Transverse colon (tissue), 4 donors: ENCODE measurements around the gene SDHAF3. TPM values are rescaled to one million over a fixed set of nuclear protein-coding genes. Genes with fewer than 3 reads are reported as not detected.

ENCODE experiments used
- DNase-seq: peaks from one replicate; pipeline ENCODE4 v3.0.0-alpha.2; 2019
- H3K27ac ChIP-seq, 4 donors: fragments of 200-600 bp; sonication (generic); 2 replicates each; pipeline ENCODE4 v1.5.1; 2016 to 2018; ENCODE audit warnings: inconsistent platforms in 4 of 4
- H3K27me3 ChIP-seq: fragments of 200-600 bp; sonication (generic); 2 replicates; pipeline ENCODE4 v1.5.1; 2017; ENCODE audit warnings: inconsistent platforms
- H3K36me3 ChIP-seq, 4 donors: fragments of 200-600 bp; sonication (generic); 2 replicates each; pipeline ENCODE4 v1.5.1; 2017 to 2019; ENCODE audit warnings: inconsistent platforms in 4 of 4
- H3K4me1 ChIP-seq, 4 donors: fragments of 200-600 bp; sonication (generic); 2 replicates each; pipeline ENCODE4 v1.5.1; 2017 to 2020; ENCODE audit warnings: inconsistent platforms in 4 of 4
- H3K4me3 ChIP-seq, 4 donors: fragments of 200-600 bp; sonication (generic); 1 replicate in 1 of 4; 2 replicates in 3 of 4; pipeline versions ENCODE4 v1.5.1 to v1.6.1; 2017 to 2019; ENCODE audit warnings: inconsistent platforms in 4 of 4
- H3K9me3 ChIP-seq, 2 donors: fragments of 200-600 bp; sonication (generic); 2 replicates each; pipeline ENCODE4 v1.5.1; 2017 to 2019; ENCODE audit warnings: inconsistent platforms in 2 of 2
- EP300 ChIP-seq: sonication (generic); formaldehyde crosslinking; IDR thresholded peaks from one replicate; pipeline ENCODE4 v1.6.1; 2017; ENCODE audit warnings: antibody characterized with exemption, low read depth
- POLR2A ChIP-seq: fragments of 450-650 bp; IDR thresholded peaks from one replicate; pipeline ENCODE4 v1.6.1; 2016; ENCODE audit warnings: antibody characterized with exemption, mild to moderate bottlenecking, moderate library complexity
- POLR2AphosphoS5 ChIP-seq, 3 donors: sonication (generic); formaldehyde crosslinking; IDR thresholded peaks; one replicate each; pipeline ENCODE4 v1.6.1; 2016; ENCODE audit warnings: antibody characterized with exemption in 3 of 3
- WGBS, 2 donors: methylation state at CpG; one replicate each; pipeline ENCODE4 v1.1.5; 2018; ENCODE audit warnings: low coverage in 1 of 2; 5-methylcytosine and 5-hydroxymethylcytosine counted together
- in situ Hi-C, 4 donors: fragments of 200-750 bp; cut with MboI; loops; one replicate each; pipeline versions ENCODE4 v1.15.0 to v1.15.1; 2017; ENCODE audit warnings: low sequenced_read_pairs in 3 of 4, low pct_ligation_motif_present in 1 of 4, low pct_unique_long_range_greater_than_20kb in 1 of 4
- intact Hi-C: fragments of 100-400 bp; cut with DNase I; formaldehyde crosslinking; loops from one replicate; pipeline ENCODE4 v1.15.1; 2023; ENCODE audit warnings: low total_unique reads
- total RNA-seq, 4 donors: library from RNA; depleted of rRNA; stranded (reverse); fragments of >200 nt; gene quantifications; one replicate each; pipeline ENCODE4 v1.1.0, GENCODE V29; 2016
- TF ChIP-seq, protein P1 (sequence below), 5 experiments: fragments of 200-600 bp in 3 of 5; fragments of 450-650 bp in 2 of 5; sonication (generic) in 3 of 5; IDR thresholded peaks; 1 replicate in 2 of 5; 2 replicates in 3 of 5; pipeline ENCODE4 v1.5.1; 2016 to 2017; ENCODE audit warnings: antibody characterized with exemption in 5 of 5, inconsistent platforms in 3 of 5, mild to moderate bottlenecking in 2 of 5, moderate library complexity in 1 of 5

Gene SDHAF3
- total RNA-seq, 4 donors from 2014 or later = 0.60 to 7.5 (median 5.3) TPM; not detected in 1

DNA sequence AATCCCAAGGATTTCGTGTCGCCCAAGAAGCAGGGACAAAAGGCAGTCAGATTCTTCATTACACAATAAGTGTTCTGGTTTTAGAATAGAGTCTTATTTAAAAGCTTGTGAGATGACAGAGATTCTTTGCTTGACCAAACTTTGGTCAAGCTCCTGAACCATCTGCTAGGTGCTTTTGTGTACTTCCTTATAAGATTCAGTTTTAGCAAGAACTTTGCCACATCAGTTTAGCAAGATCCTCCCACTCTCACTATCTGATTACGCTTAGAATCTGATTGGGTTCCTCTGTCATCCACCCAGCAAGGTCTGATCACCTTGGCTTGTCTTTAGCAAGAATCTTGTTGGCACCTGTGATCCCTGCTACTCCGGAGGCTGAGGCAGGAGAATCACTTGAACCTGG lies 38.2 kb upstream of the SDHAF3 start:
- Histone ChIP-seq H3K27me3 (peaks cover 11% of the 10 kb centered on the region), H3K9me3 (no peaks in the 10 kb centered on the region), H3K4me3 (no peak overlapping the region), H3K27ac (no peak overlapping the region), H3K4me1 (no peaks in the 10 kb centered on the region), H3K36me3 (no peaks in the 10 kb centered on the region)
- intact Hi-C loops (no loop called here), in situ Hi-C loops (no loop called here)
- TF ChIP-seq, protein P1, sequence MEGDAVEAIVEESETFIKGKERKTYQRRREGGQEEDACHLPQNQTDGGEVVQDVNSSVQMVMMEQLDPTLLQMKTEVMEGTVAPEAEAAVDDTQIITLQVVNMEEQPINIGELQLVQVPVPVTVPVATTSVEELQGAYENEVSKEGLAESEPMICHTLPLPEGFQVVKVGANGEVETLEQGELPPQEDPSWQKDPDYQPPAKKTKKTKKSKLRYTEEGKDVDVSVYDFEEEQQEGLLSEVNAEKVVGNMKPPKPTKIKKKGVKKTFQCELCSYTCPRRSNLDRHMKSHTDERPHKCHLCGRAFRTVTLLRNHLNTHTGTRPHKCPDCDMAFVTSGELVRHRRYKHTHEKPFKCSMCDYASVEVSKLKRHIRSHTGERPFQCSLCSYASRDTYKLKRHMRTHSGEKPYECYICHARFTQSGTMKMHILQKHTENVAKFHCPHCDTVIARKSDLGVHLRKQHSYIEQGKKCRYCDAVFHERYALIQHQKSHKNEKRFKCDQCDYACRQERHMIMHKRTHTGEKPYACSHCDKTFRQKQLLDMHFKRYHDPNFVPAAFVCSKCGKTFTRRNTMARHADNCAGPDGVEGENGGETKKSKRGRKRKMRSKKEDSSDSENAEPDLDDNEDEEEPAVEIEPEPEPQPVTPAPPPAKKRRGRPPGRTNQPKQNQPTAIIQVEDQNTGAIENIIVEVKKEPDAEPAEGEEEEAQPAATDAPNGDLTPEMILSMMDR (IDR thresholded peaks at IDR 0.05) = no peak
- TF ChIP-seq POLR2AphosphoS5 (IDR thresholded peaks at IDR 0.05) (no peak), POLR2A (no peak), EP300 (no peak)
- no peak for DNase-seq
- 79 to 90% methylated on average over 2 to 4 of the region's 4 CpGs for WGBS, 2 donors

DNA sequence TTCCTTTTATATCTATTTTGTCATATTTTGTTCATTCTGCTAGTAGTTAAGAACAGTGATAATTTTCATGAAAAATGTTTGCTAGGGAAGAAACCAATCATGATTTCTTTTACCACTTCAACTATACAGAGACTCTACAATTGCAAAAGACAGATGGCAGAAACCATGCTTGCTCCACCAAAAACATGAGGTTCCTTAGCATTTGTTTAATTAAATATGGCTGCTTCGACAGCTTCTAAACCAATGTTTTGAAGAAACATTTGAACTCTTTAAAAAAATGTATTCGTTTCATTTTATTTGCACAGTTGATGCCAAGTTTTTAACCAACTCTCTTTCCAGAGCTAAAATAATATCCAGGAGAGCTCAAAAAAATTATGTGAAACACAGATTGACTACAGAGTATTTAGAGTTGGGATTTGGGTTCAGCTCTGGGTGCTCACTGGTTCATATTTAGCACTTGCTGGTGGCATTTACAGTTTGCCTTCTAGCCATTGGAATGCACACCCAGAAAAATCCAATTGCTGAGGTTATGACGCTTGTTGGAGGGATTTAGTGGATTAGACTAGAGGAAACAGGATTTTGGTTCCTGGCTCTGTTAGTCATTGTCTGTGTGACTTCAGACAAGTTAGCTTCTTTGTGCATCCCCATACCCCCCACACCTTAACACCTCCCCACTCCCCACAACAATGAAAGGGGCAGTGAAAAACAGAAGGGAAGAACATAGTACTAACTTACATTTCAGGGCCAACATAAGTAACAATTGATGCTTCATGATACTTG lies 35.8 kb upstream of the SDHAF3 start:
- no peak for TF ChIP-seq EP300
- no peak for TF ChIP-seq POLR2AphosphoS5 (IDR thresholded peaks at IDR 0.05)
- no peak for TF ChIP-seq POLR2A
- TF ChIP-seq, protein P1 (IDR thresholded peaks at IDR 0.05) = no peak
- in situ Hi-C loops (no loop called here), intact Hi-C loops (no loop called here)

DNA sequence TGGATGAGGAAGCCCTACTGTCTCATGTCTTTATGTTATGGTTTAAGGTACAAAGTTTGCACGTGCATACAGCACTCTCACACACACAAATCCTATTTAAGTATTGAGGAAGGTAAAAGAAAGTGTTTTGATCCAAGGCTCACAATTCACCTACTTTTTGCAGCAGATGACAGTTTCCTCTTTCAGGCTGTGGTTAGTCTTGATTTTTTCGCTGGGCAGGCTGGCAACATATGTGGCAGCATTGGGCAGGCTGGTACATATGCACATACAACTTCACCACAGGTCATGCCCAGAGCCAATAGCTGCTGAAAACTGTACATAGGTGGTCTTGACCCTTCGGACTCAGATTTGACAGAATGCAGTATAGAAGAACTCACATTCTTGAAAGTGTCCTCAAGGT lies 29.1 kb upstream of the SDHAF3 start:
- no peak for DNase-seq
- H3K27me3 ChIP-seq = peaks cover 5% of the 10 kb centered on the region
- no peak overlapping the region for H3K27ac ChIP-seq
- WGBS, 2 donors = 56 to 100% methylated on average over 1 to 3 of the region's 3 CpGs
- in situ Hi-C loops = no loop called here
- H3K4me3 ChIP-seq = no peak overlapping the region
- TF ChIP-seq POLR2AphosphoS5 (IDR thresholded peaks at IDR 0.05) (no peak), POLR2A (no peak), EP300 (no peak)
- no peaks in the 10 kb centered on the region for H3K36me3 ChIP-seq
- no peaks in the 10 kb centered on the region for H3K9me3 ChIP-seq
- no peaks in the 10 kb centered on the region for H3K4me1 ChIP-seq
- intact Hi-C loops = no loop called here

More for the DNA sequence above, 35.8 kb upstream of the SDHAF3 start:
- no peak for DNase-seq
- WGBS, 2 donors = 53 to 59% methylated on average over 3 of the region's 3 CpGs
- Histone ChIP-seq H3K4me3 (no peak overlapping the region), H3K27ac (no peak overlapping the region), H3K4me1 (no peaks in the 10 kb centered on the region), H3K36me3 (no peaks in the 10 kb centered on the region), H3K27me3 (peaks cover 11% of the 10 kb centered on the region), H3K9me3 (no peaks in the 10 kb centered on the region)

DNA sequence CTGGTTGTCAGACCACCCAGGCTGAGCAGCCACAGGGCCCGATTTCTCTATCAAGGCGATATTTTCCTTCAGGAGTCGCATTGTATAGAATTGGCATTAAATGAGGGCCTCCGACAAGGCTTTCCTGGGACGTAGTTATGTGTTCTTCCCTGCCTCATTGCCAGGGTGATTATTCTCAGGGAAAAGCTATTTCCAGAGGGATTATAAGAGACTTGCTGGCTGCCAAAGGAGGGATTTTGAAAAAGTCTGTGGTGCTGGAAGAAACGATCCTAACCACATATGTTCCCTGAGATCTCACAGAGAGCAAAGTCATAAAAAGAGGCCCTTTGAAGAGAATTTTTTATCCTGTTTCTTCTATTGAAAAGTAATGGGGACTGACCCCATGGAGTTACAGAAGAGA lies 27.7 kb upstream of the SDHAF3 start:
- DNase-seq = no peak
- H3K27ac ChIP-seq = no peak overlapping the region
- H3K4me3 ChIP-seq = no peak overlapping the region
- in situ Hi-C loops (no loop called here), intact Hi-C loops (no loop called here)
- peaks cover 5% of the 10 kb centered on the region for H3K27me3 ChIP-seq
- WGBS, 2 donors = 71 to 83% methylated on average over 5 to 6 of the region's 6 CpGs
- H3K9me3 ChIP-seq = no peaks in the 10 kb centered on the region
- no peaks in the 10 kb centered on the region for H3K4me1 ChIP-seq
- H3K36me3 ChIP-seq = no peaks in the 10 kb centered on the region
- no peak for TF ChIP-seq POLR2A
- no peak for TF ChIP-seq POLR2AphosphoS5 (IDR thresholded peaks at IDR 0.05)
- TF ChIP-seq, protein P1 (IDR thresholded peaks at IDR 0.05) = no peak
- TF ChIP-seq EP300 = no peak
